ENCODE results near the gene PTPRR.
A peak's percentile ranks its signal among the peaks of the same experiment; 100 is the strongest.

PTPRR gene

DNA sequence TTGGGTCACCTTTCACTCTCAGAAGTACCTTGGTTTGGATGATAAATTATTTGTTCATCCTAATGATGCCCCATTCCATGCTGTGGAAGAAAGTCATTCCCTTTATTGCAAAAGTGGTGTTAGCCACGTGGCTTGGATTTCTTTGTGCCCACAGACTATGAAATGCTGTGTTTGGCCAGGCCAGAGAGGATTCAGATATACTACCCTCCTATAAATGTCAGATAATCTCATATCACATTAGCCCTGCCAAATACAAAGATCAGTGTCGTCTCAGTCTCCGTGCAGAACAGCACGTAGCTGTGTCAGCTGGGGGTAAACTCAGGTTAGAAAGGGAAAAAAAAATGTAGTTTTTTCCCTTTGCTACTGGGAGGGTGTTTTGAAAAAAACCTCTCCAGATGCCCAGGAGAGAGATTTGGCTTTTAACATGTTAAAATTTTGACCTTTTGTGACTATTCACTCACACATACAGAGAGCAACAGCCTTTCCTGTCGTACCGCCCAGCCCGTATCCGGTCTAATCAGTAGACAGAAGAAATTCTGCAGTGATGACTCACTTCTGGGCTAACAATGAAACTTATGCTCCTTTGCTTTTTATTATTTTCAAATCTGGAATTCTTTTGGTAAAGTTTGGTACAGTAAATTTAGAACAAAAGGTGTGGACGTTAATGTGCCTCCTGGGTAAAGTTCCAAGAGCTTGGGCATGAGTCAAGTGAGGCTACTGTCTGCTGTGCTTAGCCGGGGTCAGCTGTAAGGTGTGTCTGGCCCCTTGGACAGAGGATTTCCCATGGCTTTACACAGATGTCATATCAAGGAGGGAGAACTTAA, 274.8 kb downstream of the PTPRR start:
- peak in 1 of 2 donors; percentile 5 for DNase-seq (ENCODE audit: low read depth in 2 of 2)

- DNase-seq (ENCODE audit: low read depth in 2 of 2), result no peak
Observed at GRCh38 chr12:70644861-70645260, 275.7 kb downstream of the PTPRR start.

GRCh38 chr12:70643939-70644338, 276.6 kb downstream of the PTPRR start:
- no peak for DNase-seq (ENCODE audit: low read depth in 2 of 2)

- no peak for DNase-seq (ENCODE audit: low read depth in 2 of 2)
Observed at GRCh38 chr12:70641691-70642090, 278.8 kb downstream of the PTPRR start.

- DNase-seq (ENCODE audit: low read depth in 2 of 2), result no peak
Observed at GRCh38 chr12:70640901-70641300, 279.6 kb downstream of the PTPRR start.

DNA sequence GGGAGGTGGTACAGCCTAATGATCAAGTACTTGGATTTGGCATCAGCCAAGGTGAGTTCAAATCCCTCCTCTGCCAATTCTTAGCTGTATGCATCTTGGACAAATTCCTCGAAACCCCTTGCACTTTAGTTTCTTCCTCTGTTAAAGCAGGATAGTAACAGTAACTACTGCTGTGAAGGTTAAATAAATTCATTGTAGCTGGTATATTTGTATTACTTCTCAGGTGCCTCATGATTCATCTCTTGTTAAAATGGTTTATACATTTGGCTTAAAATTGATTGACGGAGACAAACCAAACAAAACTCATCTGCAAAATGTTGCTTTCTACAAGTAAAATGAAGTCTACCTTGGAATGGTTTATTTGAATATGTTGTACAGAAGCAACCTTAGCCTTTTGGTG, 281.0 kb downstream of the PTPRR start:
- DNase-seq (ENCODE audit: low read depth in 2 of 2), result no peak

DNA sequence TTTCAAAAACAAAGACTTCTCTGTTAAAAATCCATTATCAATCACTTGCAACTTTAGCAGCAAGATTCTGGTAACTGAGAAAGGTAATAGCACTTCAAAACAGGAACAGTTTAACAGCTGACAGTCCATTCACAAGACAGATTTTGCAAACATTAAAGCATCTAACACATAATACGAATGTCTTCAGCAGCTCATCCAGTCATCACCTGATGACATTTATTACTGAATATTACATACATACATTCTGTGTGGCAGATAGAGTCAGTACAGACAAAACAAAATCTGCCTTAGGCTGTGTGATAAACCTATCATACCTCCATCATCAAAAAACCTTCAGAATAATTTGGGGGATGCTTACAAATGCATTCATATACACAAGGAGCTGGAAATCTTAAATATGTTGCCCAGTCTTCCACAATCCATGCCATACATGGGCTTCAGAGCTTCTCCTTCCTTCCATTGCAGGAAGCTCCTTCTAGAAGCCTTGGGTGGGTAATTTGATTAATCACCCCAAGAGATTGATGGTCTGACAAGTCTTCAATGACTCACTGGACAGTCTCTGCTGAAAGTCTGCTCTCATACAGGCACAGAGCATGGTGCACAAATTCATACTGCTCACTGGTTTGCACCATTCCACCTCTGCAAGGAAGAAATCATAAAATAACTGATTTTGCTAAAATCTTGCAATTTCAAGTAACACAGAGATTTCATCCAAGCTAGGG, 281.7 kb downstream of the PTPRR start:
- DNase-seq (ENCODE audit: low read depth in 2 of 2), result no peak

- DNase-seq (ENCODE audit: low read depth in 2 of 2), result no peak
Observed at GRCh38 chr12:70637303-70638085, 283.0 kb downstream of the PTPRR start, which contains the start of gene PTPRB. PTPRB (minus strand) TSS chr12:70637429; CDS start chr12:70637395, 34 bp downstream.

DNA sequence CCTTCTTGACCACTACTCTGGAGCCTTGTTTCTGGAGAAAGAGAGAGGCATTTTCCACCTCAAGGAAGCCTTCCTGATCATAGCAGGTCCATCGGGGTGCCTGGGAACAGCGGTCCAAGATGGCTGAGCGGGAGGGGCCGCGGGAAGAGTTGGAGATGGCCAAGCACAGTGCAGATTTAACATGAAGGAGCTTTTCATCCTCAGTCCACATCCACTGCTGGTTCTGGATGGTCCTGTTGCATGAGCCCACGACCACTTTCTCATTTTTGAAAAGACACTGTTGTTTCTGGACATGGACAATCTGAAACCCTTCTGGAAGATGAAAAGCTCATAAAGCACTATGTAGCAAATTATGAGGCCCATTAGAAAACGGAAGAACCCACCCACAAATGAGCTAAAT, 284.8 kb downstream of the PTPRR start:
- no peak for DNase-seq (ENCODE audit: low read depth in 2 of 2)

DNA sequence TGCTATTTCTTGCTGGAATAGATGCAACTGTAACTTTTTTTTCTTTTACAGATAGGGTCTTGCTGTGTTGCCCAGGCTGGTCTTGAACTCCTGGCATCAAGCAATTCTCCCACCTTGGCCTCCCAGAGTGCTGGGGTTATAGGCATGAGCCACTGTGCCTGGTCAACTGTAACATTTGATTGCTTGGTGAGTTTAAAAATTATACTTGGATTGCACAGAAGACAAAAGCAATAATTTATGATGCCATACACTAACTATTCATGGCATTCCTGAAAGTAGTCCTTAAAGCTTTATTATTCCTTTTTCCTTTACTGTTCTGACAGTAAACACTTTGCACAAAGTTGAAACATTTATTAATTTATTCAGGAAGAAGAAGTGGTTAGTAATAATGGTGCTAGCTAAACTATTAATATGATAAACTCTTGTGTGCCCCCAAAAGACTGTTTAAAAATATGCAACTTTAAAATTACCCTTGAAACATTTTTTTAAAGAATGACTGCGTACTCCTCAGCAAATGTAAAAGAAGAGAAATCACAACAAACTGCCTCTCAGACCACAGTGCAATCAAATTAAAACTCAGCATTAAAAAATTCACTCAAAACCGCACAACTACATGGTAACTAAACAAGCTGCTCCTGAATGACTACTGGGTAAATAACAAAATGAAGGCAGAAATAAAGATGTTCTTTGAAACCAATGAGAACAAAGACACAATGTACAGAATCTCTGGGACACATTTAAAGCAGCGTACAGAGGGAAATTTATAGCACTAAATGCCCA, 291.6 kb downstream of the PTPRR start:
- no peak for DNase-seq (ENCODE audit: low read depth in 2 of 2)

DNA sequence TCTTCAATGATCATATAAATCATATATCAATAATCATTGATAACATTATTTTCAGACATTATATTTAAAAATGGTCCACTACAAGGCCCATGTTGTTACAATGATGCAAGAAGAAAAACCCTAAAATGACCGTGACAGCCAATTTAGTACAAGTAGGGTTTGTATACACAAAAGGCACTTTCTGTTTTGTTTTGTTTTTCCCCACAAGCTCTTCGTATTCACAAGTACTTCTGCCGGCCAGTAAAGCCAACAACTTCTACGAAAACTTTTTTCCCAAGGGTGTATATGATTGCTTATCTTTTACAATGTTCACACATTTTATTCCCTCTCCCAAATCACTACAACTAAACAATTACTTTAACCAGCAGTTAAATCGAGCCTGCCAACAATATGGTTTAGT, 292.9 kb downstream of the PTPRR start:
- no peak for DNase-seq (ENCODE audit: low read depth in 2 of 2)

GRCh38 chr12:70626180-70626579, 294.4 kb downstream of the PTPRR start:
- no peak for DNase-seq (ENCODE audit: low read depth in 2 of 2)

DNA sequence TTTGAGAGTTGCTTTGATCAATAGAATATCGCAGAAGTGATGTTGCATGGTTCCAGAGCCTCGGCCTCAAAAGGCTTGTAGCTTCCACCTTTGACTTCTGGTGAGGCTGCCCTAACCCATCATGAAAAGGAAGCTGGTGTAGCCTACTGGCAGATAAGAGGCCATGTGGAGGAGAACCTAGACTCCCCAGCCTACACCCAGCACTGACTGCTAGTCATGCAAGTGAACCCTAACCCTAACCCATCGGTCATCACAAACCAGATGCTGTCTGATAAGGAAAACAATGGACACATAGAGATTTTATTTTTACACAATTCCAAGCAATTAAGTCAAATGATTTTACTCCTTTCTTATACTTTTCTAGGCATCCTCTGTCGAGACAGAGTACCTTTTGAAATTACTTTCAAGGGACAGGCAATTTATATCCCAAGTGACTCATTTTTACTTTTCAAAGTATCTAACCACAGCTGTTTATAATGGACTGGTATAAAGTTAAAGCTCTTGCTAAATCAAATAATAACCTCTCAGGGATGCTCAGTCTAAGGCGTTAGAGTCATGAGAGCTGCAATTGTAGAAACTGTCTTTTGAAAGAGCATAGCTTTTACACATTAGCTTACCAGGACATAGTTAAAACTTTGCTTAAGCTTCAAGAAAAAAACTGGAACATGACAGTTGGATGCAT, 300.9 kb downstream of the PTPRR start:
- no peak for DNase-seq (ENCODE audit: low read depth in 2 of 2)

- no peak for DNase-seq (ENCODE audit: low read depth in 2 of 2)
Observed at GRCh38 chr12:70618371-70618770, 302.2 kb downstream of the PTPRR start.

DNA sequence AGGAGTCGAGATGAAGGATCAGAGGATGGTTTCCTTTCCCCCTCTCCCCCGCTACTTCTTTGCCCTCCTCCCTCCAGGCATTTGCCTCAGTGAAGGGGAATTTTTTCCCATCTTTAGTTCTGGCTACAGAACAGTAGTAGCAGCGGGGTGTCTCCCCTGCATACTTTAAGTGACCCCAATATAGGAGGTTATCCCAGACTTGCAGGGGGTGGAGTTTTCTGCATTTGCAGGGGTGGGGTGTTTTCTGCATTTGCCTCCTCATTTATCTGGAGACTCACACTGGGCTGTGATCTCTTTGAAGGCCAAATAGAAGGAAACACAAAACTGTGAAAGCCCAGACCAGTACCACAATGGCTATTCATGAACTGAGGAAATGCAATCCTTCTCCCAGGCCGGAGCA, 303.1 kb downstream of the PTPRR start:
- DNase-seq (ENCODE audit: low read depth in 2 of 2), result no peak

DNA sequence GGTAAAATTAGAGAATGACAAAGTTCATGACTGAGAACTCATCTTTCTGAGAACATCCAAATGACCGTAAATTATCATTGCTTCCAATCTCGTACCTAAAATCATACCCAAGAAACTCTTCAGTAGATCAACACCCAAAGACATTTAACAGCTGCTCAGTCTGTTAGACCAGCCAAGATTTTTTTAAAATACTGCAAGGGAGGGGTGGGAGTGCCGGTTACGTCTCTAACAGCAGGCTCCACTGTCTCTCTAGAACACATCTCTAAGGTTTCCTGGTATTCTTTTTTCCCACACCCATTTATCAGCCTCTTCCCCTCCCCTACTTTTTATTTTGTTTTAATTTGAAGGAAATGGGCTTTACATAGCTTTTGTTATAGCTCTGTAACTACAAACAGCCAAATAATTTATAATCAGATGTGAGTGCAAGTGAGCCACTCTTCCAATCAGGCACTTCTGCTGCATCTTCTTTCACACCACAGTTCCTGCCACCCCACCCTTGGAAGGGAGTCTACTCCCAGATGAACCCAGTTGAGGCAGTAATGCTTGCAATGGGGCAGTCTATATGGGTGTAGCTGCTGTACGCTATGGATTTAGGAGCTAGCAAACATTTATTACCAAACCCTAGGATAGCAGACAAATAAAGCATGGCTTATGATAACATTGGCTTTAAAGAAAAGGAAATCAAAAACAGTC, 305.2 kb downstream of the PTPRR start:
- no peak for DNase-seq (ENCODE audit: low read depth in 2 of 2)

- no peak for DNase-seq (ENCODE audit: low read depth in 2 of 2)
Observed at GRCh38 chr12:70609739-70610491, 310.6 kb downstream of the PTPRR start.

GRCh38 chr12:70609203-70609602, 311.3 kb downstream of the PTPRR start:
- no peak for DNase-seq (ENCODE audit: low read depth in 2 of 2)

DNA sequence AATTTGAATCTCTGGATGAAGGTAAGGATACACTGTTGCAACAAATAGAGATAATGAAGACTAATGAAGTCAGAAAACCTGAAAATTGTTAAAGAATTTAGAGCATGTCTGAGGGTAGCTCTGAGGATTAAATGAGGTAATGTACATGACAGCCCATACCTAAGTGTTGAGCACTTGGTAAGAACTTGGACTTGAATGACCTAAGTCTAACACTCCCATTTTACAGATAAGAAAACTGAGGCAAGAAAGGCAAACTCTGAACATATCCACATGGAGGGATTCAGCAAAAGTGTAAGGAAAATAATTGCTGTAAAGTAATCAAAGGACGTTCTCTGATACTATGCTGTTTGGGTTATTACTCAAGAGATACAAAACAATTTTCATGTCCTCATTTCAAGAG, 312.4 kb downstream of the PTPRR start:
- no peak for DNase-seq (ENCODE audit: low read depth in 2 of 2)

- no peak for DNase-seq (ENCODE audit: low read depth in 2 of 2)
Observed at GRCh38 chr12:70607107-70607506, 313.4 kb downstream of the PTPRR start.

All from stimulated activated CD8-positive, alpha-beta memory T cell treated with anti-CD3 and anti-CD28 coated beads, Interleukin-15, amount 100 ng/mL, for 4 hours (primary cell).